D721Med (cell line): ENCODE measurements around the gene KAT14.
"Not testable (repeated sequence)": the region's sequence is repeated elsewhere in the genome, so short reads cannot be mapped to it uniquely, and the experiment has no call there.

Experiments used
- DNase-seq: peaks from one replicate; pipeline ENCODE4 v3.0.0; 2011; ENCODE audit warnings: low spot score; ENCODE audit not compliant: insufficient read length
- FAIRE-seq: peaks from 2 replicates; lab custom pipeline; 2011; peaks lifted over from hg19 to GRCh38; lab: Jason Lieb, UNC
- CTCF ChIP-seq: IDR thresholded peaks from 2 replicates; pipeline ENCODE4 v1.5.1; 2012; ENCODE audit warnings: mild to moderate bottlenecking, control low read depth; ENCODE audit not compliant: insufficient read depth; ENCODE audit errors: missing control alignments

KAT14 gene

GRCh38 chr20:18165553-18165952, 27.9 kb downstream of the KAT14 start:
- no peak for TF ChIP-seq CTCF
- no peak for FAIRE-seq

GRCh38 chr20:18166241-18166881, 28.7 kb downstream of the KAT14 start:
- no peak for TF ChIP-seq CTCF
- FAIRE-seq: no peak
- DNase-seq: no peak

More at GRCh38 chr20:18165553-18165952, 27.9 kb downstream of the KAT14 start:
- no peak for DNase-seq

- no peak for DNase-seq
- FAIRE-seq: no peak
- TF ChIP-seq CTCF: no peak
Observed at GRCh38 chr20:18166950-18167349, 29.3 kb downstream of the KAT14 start.

- no peak for DNase-seq
- TF ChIP-seq CTCF: no peak
- no peak for FAIRE-seq
Observed at GRCh38 chr20:18172379-18172778, 34.7 kb downstream of the KAT14 start.

- DNase-seq: no peak
- no peak for TF ChIP-seq CTCF
- FAIRE-seq: no peak
Observed at GRCh38 chr20:18174906-18175683, 37.4 kb downstream of the KAT14 start.

GRCh38 chr20:18176318-18176785, 38.7 kb downstream of the KAT14 start:
- DNase-seq (no peak), FAIRE-seq (no peak)
- TF ChIP-seq CTCF: no peak

GRCh38 chr20:18180366-18180765, 42.7 kb downstream of the KAT14 start:
- not testable (repeated sequence) for FAIRE-seq, DNase-seq
